Testis (tissue), 2 donors: Measurements from ENCODE around the gene RAB1A.

Experiments used
- CTCF ChIP-seq, 3 experiments: fragments of 450-650 bp in 2 of 3; fragments of 200-600 bp in 1 of 3; sonication (generic) in 1 of 3; IDR thresholded peaks; one replicate each; pipeline ENCODE4 v1.5.1; 2016 to 2019; ENCODE audit warnings: antibody characterized with exemption in 3 of 3, mild to moderate bottlenecking in 2 of 3, moderate library complexity in 1 of 3
- POLR2A ChIP-seq: fragments of 450-650 bp; IDR thresholded peaks from one replicate; pipeline ENCODE4 v1.6.1; 2017; ENCODE audit warnings: antibody characterized with exemption, mild to moderate bottlenecking, moderate library complexity

- TF ChIP-seq CTCF (IDR thresholded peaks at IDR 0.05) = no peak
- TF ChIP-seq POLR2A = no peak
Observed at GRCh38 chr2:65116645-65117044, 13.3 kb downstream of the RAB1A start.
